ENCODE measurements around the gene THSD4.

THSD4 gene

GRCh38 chr15:71601038-71601834 lies 486.0 kb downstream of the THSD4 start:
- Histone ChIP-seq H3K9me3 (ENCODE audit: control insufficient read depth in 5 of 5, low read length in 5 of 5) (peaks cover 0 to 10% (median 3%) of the 10 kb centered on the region in 5 donors), H3K4me1 (ENCODE audit: control insufficient read depth in 5 of 5, insufficient read depth in 5 of 5, low read length in 5 of 5) (peaks cover 0 to 50% (median 29%) of the 10 kb centered on the region in 5 donors), H3K36me3 (ENCODE audit: control insufficient read depth in 5 of 5, insufficient read depth in 5 of 5, low read length in 5 of 5) (no peaks in the 10 kb centered on the region), H3K27ac (ENCODE audit: low read depth, low read length) (no peak overlapping the region), H3K27me3 (ENCODE audit: control insufficient read depth in 5 of 5, insufficient read depth in 4 of 5, low read length in 5 of 5) (no peaks in the 10 kb centered on the region), H3K4me3 (ENCODE audit: low read depth in 1 of 5, low read length in 5 of 5) (no peak overlapping the region), H3K9ac (ENCODE audit: low read length in 5 of 5) (no peak overlapping the region)

- H3K4me1 ChIP-seq (ENCODE audit: control insufficient read depth in 5 of 5, insufficient read depth in 5 of 5, low read length in 5 of 5) = peaks cover 0 to 32% (median 16%) of the 10 kb centered on the region in 5 donors
- peaks cover 0 to 10% (median 3%) of the 10 kb centered on the region in 5 donors for H3K9me3 ChIP-seq (ENCODE audit: control insufficient read depth in 5 of 5, low read length in 5 of 5)
- no peak overlapping the region for H3K4me3 ChIP-seq (ENCODE audit: low read depth in 1 of 5, low read length in 5 of 5)
- H3K36me3 ChIP-seq (ENCODE audit: control insufficient read depth in 5 of 5, insufficient read depth in 5 of 5, low read length in 5 of 5) = no peaks in the 10 kb centered on the region
- H3K27ac ChIP-seq (ENCODE audit: low read depth, low read length) = no peak overlapping the region
- H3K9ac ChIP-seq (ENCODE audit: low read length in 5 of 5) = no peak overlapping the region
- no peaks in the 10 kb centered on the region for H3K27me3 ChIP-seq (ENCODE audit: control insufficient read depth in 5 of 5, insufficient read depth in 4 of 5, low read length in 5 of 5)
Measured at GRCh38 chr15:71603379-71603778, 488.1 kb downstream of the THSD4 start.

GRCh38 chr15:71607383-71607782 lies 492.1 kb downstream of the THSD4 start:
- Histone ChIP-seq H3K27me3 (ENCODE audit: control insufficient read depth in 5 of 5, insufficient read depth in 4 of 5, low read length in 5 of 5) (no peaks in the 10 kb centered on the region), H3K27ac (ENCODE audit: low read depth, low read length) (no peak overlapping the region), H3K4me1 (ENCODE audit: control insufficient read depth in 5 of 5, insufficient read depth in 5 of 5, low read length in 5 of 5) (peaks cover 0 to 38% (median 20%) of the 10 kb centered on the region in 5 donors), H3K4me3 (ENCODE audit: low read depth in 1 of 5, low read length in 5 of 5) (no peak overlapping the region), H3K9ac (ENCODE audit: low read length in 5 of 5) (no peak overlapping the region), H3K36me3 (ENCODE audit: control insufficient read depth in 5 of 5, insufficient read depth in 5 of 5, low read length in 5 of 5) (no peaks in the 10 kb centered on the region), H3K9me3 (ENCODE audit: control insufficient read depth in 5 of 5, low read length in 5 of 5) (peaks cover 0 to 10% (median 3%) of the 10 kb centered on the region in 5 donors)

- H3K9me3 ChIP-seq (ENCODE audit: control insufficient read depth in 5 of 5, low read length in 5 of 5) = no peaks in the 10 kb centered on the region
- no peak overlapping the region for H3K9ac ChIP-seq (ENCODE audit: low read length in 5 of 5)
- H3K36me3 ChIP-seq (ENCODE audit: control insufficient read depth in 5 of 5, insufficient read depth in 5 of 5, low read length in 5 of 5) = no peaks in the 10 kb centered on the region
- no peaks in the 10 kb centered on the region for H3K27me3 ChIP-seq (ENCODE audit: control insufficient read depth in 5 of 5, insufficient read depth in 4 of 5, low read length in 5 of 5)
- H3K4me3 ChIP-seq (ENCODE audit: low read depth in 1 of 5, low read length in 5 of 5) = no peak overlapping the region
- peak overlapping the region; percentile 70 for H3K27ac ChIP-seq (ENCODE audit: low read depth, low read length)
- H3K4me1 ChIP-seq (ENCODE audit: control insufficient read depth in 5 of 5, insufficient read depth in 5 of 5, low read length in 5 of 5) = peaks cover 0 to 45% (median 25%) of the 10 kb centered on the region in 5 donors
Measured at GRCh38 chr15:71610728-71611552, 495.7 kb downstream of the THSD4 start.

- Histone ChIP-seq H3K36me3 (ENCODE audit: control insufficient read depth in 5 of 5, insufficient read depth in 5 of 5, low read length in 5 of 5) (no peaks in the 10 kb centered on the region), H3K4me1 (ENCODE audit: control insufficient read depth in 5 of 5, insufficient read depth in 5 of 5, low read length in 5 of 5) (peaks cover 0 to 45% (median 25%) of the 10 kb centered on the region in 5 donors), H3K27me3 (ENCODE audit: control insufficient read depth in 5 of 5, insufficient read depth in 4 of 5, low read length in 5 of 5) (no peaks in the 10 kb centered on the region), H3K9me3 (ENCODE audit: control insufficient read depth in 5 of 5, low read length in 5 of 5) (no peaks in the 10 kb centered on the region), H3K27ac (ENCODE audit: low read depth, low read length) (peak overlapping the region; percentile 70), H3K9ac (ENCODE audit: low read length in 5 of 5) (no peak overlapping the region), H3K4me3 (ENCODE audit: low read depth in 1 of 5, low read length in 5 of 5) (no peak overlapping the region)
Measured at GRCh38 chr15:71611553-71612396, 496.5 kb downstream of the THSD4 start.

GRCh38 chr15:71612397-71612722 lies 497.1 kb downstream of the THSD4 start:
- Histone ChIP-seq H3K27ac (ENCODE audit: low read depth, low read length) (peak overlapping the region; percentile 22), H3K9me3 (ENCODE audit: control insufficient read depth in 5 of 5, low read length in 5 of 5) (no peaks in the 10 kb centered on the region), H3K27me3 (ENCODE audit: control insufficient read depth in 5 of 5, insufficient read depth in 4 of 5, low read length in 5 of 5) (no peaks in the 10 kb centered on the region), H3K4me1 (ENCODE audit: control insufficient read depth in 5 of 5, insufficient read depth in 5 of 5, low read length in 5 of 5) (peaks cover 0 to 45% (median 25%) of the 10 kb centered on the region in 5 donors), H3K4me3 (ENCODE audit: low read depth in 1 of 5, low read length in 5 of 5) (no peak overlapping the region), H3K9ac (ENCODE audit: low read length in 5 of 5) (no peak overlapping the region), H3K36me3 (ENCODE audit: control insufficient read depth in 5 of 5, insufficient read depth in 5 of 5, low read length in 5 of 5) (no peaks in the 10 kb centered on the region)

- H3K9me3 ChIP-seq (ENCODE audit: control insufficient read depth in 5 of 5, low read length in 5 of 5) = no peaks in the 10 kb centered on the region
- no peaks in the 10 kb centered on the region for H3K36me3 ChIP-seq (ENCODE audit: control insufficient read depth in 5 of 5, insufficient read depth in 5 of 5, low read length in 5 of 5)
- H3K27me3 ChIP-seq (ENCODE audit: control insufficient read depth in 5 of 5, insufficient read depth in 4 of 5, low read length in 5 of 5) = no peaks in the 10 kb centered on the region
- no peak overlapping the region for H3K9ac ChIP-seq (ENCODE audit: low read length in 5 of 5)
- H3K4me3 ChIP-seq (ENCODE audit: low read depth in 1 of 5, low read length in 5 of 5) = no peak overlapping the region
- peak overlapping the region; percentile 22 for H3K27ac ChIP-seq (ENCODE audit: low read depth, low read length)
- H3K4me1 ChIP-seq (ENCODE audit: control insufficient read depth in 5 of 5, insufficient read depth in 5 of 5, low read length in 5 of 5) = peaks cover 0 to 45% (median 25%) of the 10 kb centered on the region in 5 donors
Measured at GRCh38 chr15:71612869-71613268, 497.6 kb downstream of the THSD4 start.

- Histone ChIP-seq H3K27ac (ENCODE audit: low read depth, low read length) (no peak overlapping the region), H3K9me3 (ENCODE audit: control insufficient read depth in 5 of 5, low read length in 5 of 5) (no peaks in the 10 kb centered on the region), H3K4me1 (ENCODE audit: control insufficient read depth in 5 of 5, insufficient read depth in 5 of 5, low read length in 5 of 5) (no peaks in the 10 kb centered on the region), H3K36me3 (ENCODE audit: control insufficient read depth in 5 of 5, insufficient read depth in 5 of 5, low read length in 5 of 5) (no peaks in the 10 kb centered on the region), H3K9ac (ENCODE audit: low read length in 5 of 5) (no peak overlapping the region), H3K27me3 (ENCODE audit: control insufficient read depth in 5 of 5, insufficient read depth in 4 of 5, low read length in 5 of 5) (no peaks in the 10 kb centered on the region), H3K4me3 (ENCODE audit: low read depth in 1 of 5, low read length in 5 of 5) (no peak overlapping the region)
Measured at GRCh38 chr15:71623111-71623510, 507.8 kb downstream of the THSD4 start.

- Histone ChIP-seq H3K9me3 (ENCODE audit: control insufficient read depth in 5 of 5, low read length in 5 of 5) (no peaks in the 10 kb centered on the region), H3K4me1 (ENCODE audit: control insufficient read depth in 5 of 5, insufficient read depth in 5 of 5, low read length in 5 of 5) (peaks cover 0 to 3% (median 0%) of the 10 kb centered on the region in 5 donors), H3K27me3 (ENCODE audit: control insufficient read depth in 5 of 5, insufficient read depth in 4 of 5, low read length in 5 of 5) (no peaks in the 10 kb centered on the region)
Measured at GRCh38 chr15:71626596-71627088, 511.4 kb downstream of the THSD4 start.

More at GRCh38 chr15:71626596-71627088, 511.4 kb downstream of the THSD4 start:
- H3K9ac ChIP-seq (ENCODE audit: low read length in 5 of 5) = no peak overlapping the region
- no peaks in the 10 kb centered on the region for H3K36me3 ChIP-seq (ENCODE audit: control insufficient read depth in 5 of 5, insufficient read depth in 5 of 5, low read length in 5 of 5)
- H3K27ac ChIP-seq (ENCODE audit: low read depth, low read length) = no peak overlapping the region
- H3K4me3 ChIP-seq (ENCODE audit: low read depth in 1 of 5, low read length in 5 of 5) = no peak overlapping the region
